Upper lobe of right lung (tissue), 1 donor: ENCODE data around the gene EIF4G3. TPM values are rescaled to one million over a fixed set of nuclear protein-coding genes. Genes with fewer than 3 reads are reported as not detected.

ENCODE experiments used
- ATAC-seq: fragments of 200-7000 bp; cut with Tn5 transposase; one replicate; pipeline ENCODE4 v1.9.1; 2020; ENCODE audit warnings: mild to moderate bottlenecking, moderate library complexity
- DNase-seq: peaks from one replicate; pipeline ENCODE4 v3.0.0-alpha.2; 2020
- H3K27ac ChIP-seq: fragments of 200-600 bp; one replicate; pipeline ENCODE4 v1.8.0; 2022
- H3K27me3 ChIP-seq: fragments of 200-600 bp; one replicate; pipeline ENCODE4 v1.8.0; 2022; ENCODE audit warnings: mild to moderate bottlenecking
- H3K36me3 ChIP-seq: fragments of 200-600 bp; one replicate; pipeline ENCODE4 v1.8.0; 2022
- H3K4me1 ChIP-seq: fragments of 200-600 bp; one replicate; pipeline ENCODE4 v1.8.0; 2022
- H3K4me3 ChIP-seq: fragments of 200-600 bp; one replicate; pipeline ENCODE4 v1.8.0; 2022; ENCODE audit warnings: mild to moderate bottlenecking
- H3K9me3 ChIP-seq: fragments of 200-600 bp; one replicate; pipeline ENCODE4 v1.8.0; 2022
- intact Hi-C: fragments of 100-400 bp; cut with DNase I; formaldehyde crosslinking; loops from one replicate; pipeline ENCODE4 v1.11.0; 2022
- total RNA-seq: library from RNA; stranded (reverse); fragmentation: NEBNext Ultra II Directional; extraction: Animal tissue kit (Norgen Biotek cat#: 25700); gene quantifications from one replicate; pipeline ENCODE4 v1.2.1, GENCODE V29; 2021
- TF ChIP-seq, protein P1 (sequence below): fragments of 200-600 bp; IDR thresholded peaks from one replicate; pipeline ENCODE4 v1.8.0; 2022; ENCODE audit warnings: antibody characterized with exemption
- donor health status: DM: no; HTN: yes; CAD: no; lungs with severe emphysema.

The EIF4G3 gene
- total RNA-seq, 1 donor from 2014 or later: 44.5 TPM

DNA sequence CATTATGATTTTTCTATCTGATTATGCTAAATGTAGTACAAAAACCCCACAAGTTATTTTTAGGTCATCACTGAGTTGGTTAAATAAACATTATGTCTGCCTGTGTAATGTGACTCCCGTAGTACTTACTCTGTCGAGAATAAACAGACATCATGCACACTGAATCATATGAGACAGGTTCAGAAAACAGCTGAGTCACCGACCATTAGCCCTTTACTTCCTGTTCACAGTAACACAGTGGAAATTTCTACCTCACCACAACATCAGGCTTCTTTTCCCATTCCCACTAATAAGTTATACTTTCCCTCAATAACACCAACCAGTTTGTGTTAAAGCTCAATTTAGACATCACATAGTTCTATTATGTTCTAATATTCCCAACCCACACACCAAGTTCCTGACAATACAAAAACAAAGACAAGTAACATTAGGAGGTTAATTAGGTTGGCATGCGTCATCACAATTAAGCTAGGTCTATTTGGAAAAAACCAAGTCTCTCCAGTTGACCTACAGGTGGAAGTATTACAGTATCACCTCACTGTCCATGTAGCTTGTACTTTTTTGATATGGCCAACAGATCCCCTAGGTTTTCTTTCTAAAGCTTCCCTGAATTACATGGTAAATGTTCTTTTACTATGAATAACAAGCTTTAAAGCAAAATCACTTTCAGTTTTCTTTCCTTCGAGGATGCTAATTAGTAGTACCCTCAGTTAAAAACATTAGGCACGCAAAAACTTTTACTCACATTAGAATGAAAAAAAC, 154.2 kb downstream of the EIF4G3 start:
- Histone ChIP-seq H3K27ac (peak overlapping the region; percentile 90), H3K4me1 (peaks cover 19% of the 10 kb centered on the region), H3K4me3 (peak overlapping the region; percentile 30), H3K9me3 (no peaks in the 10 kb centered on the region), H3K27me3 (no peaks in the 10 kb centered on the region), H3K36me3 (no peaks in the 10 kb centered on the region)
- DNase-seq: no peak
- peak; percentile 99 for ATAC-seq
- TF ChIP-seq, protein P1, sequence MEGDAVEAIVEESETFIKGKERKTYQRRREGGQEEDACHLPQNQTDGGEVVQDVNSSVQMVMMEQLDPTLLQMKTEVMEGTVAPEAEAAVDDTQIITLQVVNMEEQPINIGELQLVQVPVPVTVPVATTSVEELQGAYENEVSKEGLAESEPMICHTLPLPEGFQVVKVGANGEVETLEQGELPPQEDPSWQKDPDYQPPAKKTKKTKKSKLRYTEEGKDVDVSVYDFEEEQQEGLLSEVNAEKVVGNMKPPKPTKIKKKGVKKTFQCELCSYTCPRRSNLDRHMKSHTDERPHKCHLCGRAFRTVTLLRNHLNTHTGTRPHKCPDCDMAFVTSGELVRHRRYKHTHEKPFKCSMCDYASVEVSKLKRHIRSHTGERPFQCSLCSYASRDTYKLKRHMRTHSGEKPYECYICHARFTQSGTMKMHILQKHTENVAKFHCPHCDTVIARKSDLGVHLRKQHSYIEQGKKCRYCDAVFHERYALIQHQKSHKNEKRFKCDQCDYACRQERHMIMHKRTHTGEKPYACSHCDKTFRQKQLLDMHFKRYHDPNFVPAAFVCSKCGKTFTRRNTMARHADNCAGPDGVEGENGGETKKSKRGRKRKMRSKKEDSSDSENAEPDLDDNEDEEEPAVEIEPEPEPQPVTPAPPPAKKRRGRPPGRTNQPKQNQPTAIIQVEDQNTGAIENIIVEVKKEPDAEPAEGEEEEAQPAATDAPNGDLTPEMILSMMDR: no peak
- intact Hi-C loops: no loop called here

DNA sequence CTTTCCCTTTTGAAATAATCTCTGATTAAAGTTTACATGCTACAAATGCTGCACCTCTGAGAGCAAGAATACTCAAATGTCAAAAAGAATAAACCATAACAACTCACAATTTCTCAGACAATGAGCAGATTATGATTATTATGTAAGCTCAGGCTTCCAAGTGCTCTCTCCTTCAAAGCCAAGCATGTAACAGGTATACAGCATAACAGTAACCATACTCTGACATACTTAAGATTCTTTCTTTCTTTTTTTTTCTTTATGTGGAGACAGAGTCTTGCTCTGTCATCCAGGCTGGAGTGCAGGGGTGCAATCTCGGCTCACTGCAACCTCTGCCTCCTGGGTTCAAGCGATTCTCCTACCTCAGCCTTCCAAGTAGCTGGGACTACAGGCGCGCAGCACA, 155.4 kb downstream of the EIF4G3 start:
- intact Hi-C loops: no loop called here
- H3K27ac ChIP-seq: peak overlapping the region; percentile 90
- H3K4me1 ChIP-seq: peaks cover 19% of the 10 kb centered on the region
- H3K4me3 ChIP-seq: no peak overlapping the region
- H3K27me3 ChIP-seq: no peaks in the 10 kb centered on the region
- no peaks in the 10 kb centered on the region for H3K9me3 ChIP-seq
- TF ChIP-seq, protein P1: no peak
- peak; percentile 38 for ATAC-seq
- H3K36me3 ChIP-seq: no peaks in the 10 kb centered on the region
- no peak for DNase-seq

DNA sequence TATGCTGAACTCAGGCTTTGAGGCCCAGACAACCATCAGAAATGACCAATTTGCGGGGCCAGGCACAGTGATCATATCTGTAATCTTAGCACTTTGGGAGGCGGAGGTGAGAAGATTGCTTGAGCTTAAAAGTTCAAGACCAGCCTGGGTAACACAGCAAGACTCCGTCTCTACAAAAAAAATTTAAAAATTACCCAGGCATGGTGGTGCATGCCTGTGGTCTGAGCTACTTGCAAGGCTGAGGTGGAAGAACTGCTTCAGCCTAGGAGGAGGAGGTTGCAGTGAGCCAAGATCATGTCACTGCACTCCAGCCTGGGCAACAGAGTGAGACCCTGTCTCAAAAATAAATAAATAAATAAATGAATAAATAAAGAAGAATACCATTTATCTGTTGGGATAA, 156.5 kb downstream of the EIF4G3 start:
- TF ChIP-seq, protein P1: no peak
- DNase-seq (no peak), ATAC-seq (no peak)
- H3K9me3 ChIP-seq: no peaks in the 10 kb centered on the region
- H3K4me3 ChIP-seq: no peak overlapping the region
- H3K27me3 ChIP-seq: no peaks in the 10 kb centered on the region
- peaks cover 19% of the 10 kb centered on the region for H3K4me1 ChIP-seq
- intact Hi-C loops: no loop called here
- H3K27ac ChIP-seq: no peak overlapping the region
- H3K36me3 ChIP-seq: no peaks in the 10 kb centered on the region

DNA sequence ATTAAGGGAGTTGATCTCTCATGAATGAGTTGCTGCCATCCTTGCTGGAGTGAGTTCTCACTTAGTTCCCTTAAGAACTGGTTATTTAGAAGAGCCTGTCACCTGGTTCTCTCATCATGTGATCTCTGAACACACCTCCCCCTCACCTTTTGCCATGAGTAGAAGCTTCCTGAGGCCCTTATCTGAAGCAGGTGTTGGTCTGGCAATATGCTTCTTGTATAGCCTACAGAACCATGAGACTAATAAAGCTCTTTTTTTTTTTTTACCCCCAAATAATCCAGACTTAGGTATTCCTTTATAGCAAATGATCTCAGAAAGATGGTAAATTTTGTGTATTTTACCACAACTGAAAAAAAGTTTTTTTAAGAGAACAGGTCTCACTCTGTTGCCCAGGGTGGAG, 158.0 kb downstream of the EIF4G3 start:
- H3K27ac ChIP-seq: no peak overlapping the region
- ATAC-seq (no peak), DNase-seq (no peak)
- no peaks in the 10 kb centered on the region for H3K36me3 ChIP-seq
- intact Hi-C loops: no loop called here
- H3K4me3 ChIP-seq: no peak overlapping the region
- TF ChIP-seq, protein P1: no peak
- H3K4me1 ChIP-seq: peaks cover 19% of the 10 kb centered on the region
- H3K9me3 ChIP-seq: no peaks in the 10 kb centered on the region
- no peaks in the 10 kb centered on the region for H3K27me3 ChIP-seq

DNA sequence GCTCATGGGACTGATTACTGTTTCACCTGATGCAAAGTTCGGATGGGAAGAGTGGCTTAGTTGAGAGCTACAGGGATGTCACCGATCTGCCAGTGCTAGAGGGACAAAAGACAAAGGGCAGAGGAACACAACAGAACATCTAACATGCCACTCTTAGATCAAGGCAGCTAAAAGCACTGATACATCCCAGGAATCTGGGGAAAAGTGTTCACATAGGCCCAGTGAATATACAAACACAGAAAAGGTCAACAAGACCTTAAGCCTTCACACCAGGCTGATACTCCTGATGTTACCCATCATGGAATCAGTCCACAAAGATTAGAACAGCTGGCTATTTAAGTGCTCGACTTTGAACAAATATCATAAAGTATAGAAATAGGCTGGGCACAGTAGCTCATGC, 163.2 kb downstream of the EIF4G3 start:
- Histone ChIP-seq H3K4me3 (no peak overlapping the region), H3K27me3 (no peaks in the 10 kb centered on the region), H3K27ac (no peak overlapping the region), H3K9me3 (no peaks in the 10 kb centered on the region), H3K36me3 (no peaks in the 10 kb centered on the region), H3K4me1 (no peaks in the 10 kb centered on the region)
- intact Hi-C loops: no loop called here
- TF ChIP-seq, protein P1: no peak
- DNase-seq: no peak
- no peak for ATAC-seq
